ENCODE measurements around the gene KATNBL1. TPM values are rescaled to one million over a fixed set of nuclear protein-coding genes. Genes with fewer than 3 reads are reported as not detected.
"Not testable (repeated sequence)": the region's sequence is repeated elsewhere in the genome, so short reads cannot be mapped to it uniquely, and the experiment has no call there.

KATNBL1 gene
- total RNA-seq, 1 experiment from 2014 or later = 46.8 TPM

- not testable (repeated sequence) for H3K4me3 Mint-ChIP-seq; H3T11ph ChIP-seq (ENCODE audit: low read length); H4K91ac ChIP-seq (ENCODE audit: insufficient read length, low read depth, low read length); H2BK20ac ChIP-seq (ENCODE audit: low read depth, low read length, poor library complexity, severe bottlenecking); H3K4me1 Mint-ChIP-seq; H3K27ac ChIP-seq (ENCODE audit: insufficient read length, low read depth, low read length); DNase-seq; H4K20me1 ChIP-seq (ENCODE audit: control insufficient read depth, insufficient read depth, insufficient read length); H2BK5ac ChIP-seq (ENCODE audit: insufficient read length, low read length); H3K4me1 ChIP-seq (ENCODE audit: insufficient read depth, low read length); H3K4ac ChIP-seq (ENCODE audit: low read depth, low read length); H2BK120ac ChIP-seq (ENCODE audit: low read depth, low read length, poor library complexity, severe bottlenecking); H2BK12ac ChIP-seq (ENCODE audit: insufficient read length, low read depth, low read length); H3K9ac ChIP-seq (ENCODE audit: extremely low read depth, insufficient read length, low read length); H2BK15ac ChIP-seq (ENCODE audit: low read depth, low read length); H3K79me2 ChIP-seq (ENCODE audit: insufficient read depth, low read length); H3K23ac ChIP-seq (ENCODE audit: insufficient read length, low read depth, low read length); H3K14ac ChIP-seq (ENCODE audit: insufficient read depth, low read length); H4K8ac ChIP-seq (replicated peaks; ENCODE audit: insufficient read length, low read depth, low read length); H3K18ac ChIP-seq (ENCODE audit: insufficient read length, low read depth, low read length); H3K4me2 ChIP-seq (ENCODE audit: insufficient read depth, insufficient read length, low read length); H3K27ac Mint-ChIP-seq; H3K9me3 Mint-ChIP-seq; H4K5ac ChIP-seq (ENCODE audit: insufficient read length, low read depth, low read length); H3K27me3 Mint-ChIP-seq (ENCODE audit: low read depth); H3K79me1 ChIP-seq (ENCODE audit: insufficient read depth, low read depth, low read length, poor library complexity, severe bottlenecking); H3K56ac ChIP-seq (ENCODE audit: insufficient read length, low read depth, low read length); H3K36me3 Mint-ChIP-seq (ENCODE audit: insufficient read depth in 1 of 3, low read depth in 3 of 3); H2AK5ac ChIP-seq (ENCODE audit: insufficient read length, low read length); H2AFZ ChIP-seq (ENCODE audit: low read length); H3K23me2 ChIP-seq (ENCODE audit: insufficient read length, low read depth, low read length, poor library complexity, severe bottlenecking); H3K9me3 ChIP-seq (ENCODE audit: control insufficient read depth, low read depth, low read length); H3K27me3 ChIP-seq (ENCODE audit: insufficient read depth, low read length)
- WGBS (ENCODE audit: extremely low coverage, insufficient read length, low lambda C conversion rate) = no CpG with 5 or more reads among the region's 2 CpGs
These were observed 89.5 kb downstream of the KATNBL1 start for GRCh38 chr15:34120420-34120819.

All from H9 (cell line).